IPS-NIHi11 (cell line): ENCODE results near the gene PRH1.

Experiments
- DNase-seq: peaks from one replicate; pipeline ENCODE4 v3.0.0; 2012; ENCODE audit warnings: mixed read lengths, low spot score

PRH1 gene

GRCh38 chr12:10838461-10838860, 45.6 kb downstream of the PRH1 start:
- no peak for DNase-seq
